ENCODE measurements around the gene MED10. TPM values are rescaled to one million over a fixed set of nuclear protein-coding genes. Genes with fewer than 3 reads are reported as not detected.

Gene MED10
- total and polyA plus RNA-seq, 2 experiments from 2014 or later: 16.0 to 58.1 TPM

GRCh38 chr5:6408260-6408596, 29.9 kb upstream of the MED10 start (continued):
- TF ChIP-seq, protein P1, sequence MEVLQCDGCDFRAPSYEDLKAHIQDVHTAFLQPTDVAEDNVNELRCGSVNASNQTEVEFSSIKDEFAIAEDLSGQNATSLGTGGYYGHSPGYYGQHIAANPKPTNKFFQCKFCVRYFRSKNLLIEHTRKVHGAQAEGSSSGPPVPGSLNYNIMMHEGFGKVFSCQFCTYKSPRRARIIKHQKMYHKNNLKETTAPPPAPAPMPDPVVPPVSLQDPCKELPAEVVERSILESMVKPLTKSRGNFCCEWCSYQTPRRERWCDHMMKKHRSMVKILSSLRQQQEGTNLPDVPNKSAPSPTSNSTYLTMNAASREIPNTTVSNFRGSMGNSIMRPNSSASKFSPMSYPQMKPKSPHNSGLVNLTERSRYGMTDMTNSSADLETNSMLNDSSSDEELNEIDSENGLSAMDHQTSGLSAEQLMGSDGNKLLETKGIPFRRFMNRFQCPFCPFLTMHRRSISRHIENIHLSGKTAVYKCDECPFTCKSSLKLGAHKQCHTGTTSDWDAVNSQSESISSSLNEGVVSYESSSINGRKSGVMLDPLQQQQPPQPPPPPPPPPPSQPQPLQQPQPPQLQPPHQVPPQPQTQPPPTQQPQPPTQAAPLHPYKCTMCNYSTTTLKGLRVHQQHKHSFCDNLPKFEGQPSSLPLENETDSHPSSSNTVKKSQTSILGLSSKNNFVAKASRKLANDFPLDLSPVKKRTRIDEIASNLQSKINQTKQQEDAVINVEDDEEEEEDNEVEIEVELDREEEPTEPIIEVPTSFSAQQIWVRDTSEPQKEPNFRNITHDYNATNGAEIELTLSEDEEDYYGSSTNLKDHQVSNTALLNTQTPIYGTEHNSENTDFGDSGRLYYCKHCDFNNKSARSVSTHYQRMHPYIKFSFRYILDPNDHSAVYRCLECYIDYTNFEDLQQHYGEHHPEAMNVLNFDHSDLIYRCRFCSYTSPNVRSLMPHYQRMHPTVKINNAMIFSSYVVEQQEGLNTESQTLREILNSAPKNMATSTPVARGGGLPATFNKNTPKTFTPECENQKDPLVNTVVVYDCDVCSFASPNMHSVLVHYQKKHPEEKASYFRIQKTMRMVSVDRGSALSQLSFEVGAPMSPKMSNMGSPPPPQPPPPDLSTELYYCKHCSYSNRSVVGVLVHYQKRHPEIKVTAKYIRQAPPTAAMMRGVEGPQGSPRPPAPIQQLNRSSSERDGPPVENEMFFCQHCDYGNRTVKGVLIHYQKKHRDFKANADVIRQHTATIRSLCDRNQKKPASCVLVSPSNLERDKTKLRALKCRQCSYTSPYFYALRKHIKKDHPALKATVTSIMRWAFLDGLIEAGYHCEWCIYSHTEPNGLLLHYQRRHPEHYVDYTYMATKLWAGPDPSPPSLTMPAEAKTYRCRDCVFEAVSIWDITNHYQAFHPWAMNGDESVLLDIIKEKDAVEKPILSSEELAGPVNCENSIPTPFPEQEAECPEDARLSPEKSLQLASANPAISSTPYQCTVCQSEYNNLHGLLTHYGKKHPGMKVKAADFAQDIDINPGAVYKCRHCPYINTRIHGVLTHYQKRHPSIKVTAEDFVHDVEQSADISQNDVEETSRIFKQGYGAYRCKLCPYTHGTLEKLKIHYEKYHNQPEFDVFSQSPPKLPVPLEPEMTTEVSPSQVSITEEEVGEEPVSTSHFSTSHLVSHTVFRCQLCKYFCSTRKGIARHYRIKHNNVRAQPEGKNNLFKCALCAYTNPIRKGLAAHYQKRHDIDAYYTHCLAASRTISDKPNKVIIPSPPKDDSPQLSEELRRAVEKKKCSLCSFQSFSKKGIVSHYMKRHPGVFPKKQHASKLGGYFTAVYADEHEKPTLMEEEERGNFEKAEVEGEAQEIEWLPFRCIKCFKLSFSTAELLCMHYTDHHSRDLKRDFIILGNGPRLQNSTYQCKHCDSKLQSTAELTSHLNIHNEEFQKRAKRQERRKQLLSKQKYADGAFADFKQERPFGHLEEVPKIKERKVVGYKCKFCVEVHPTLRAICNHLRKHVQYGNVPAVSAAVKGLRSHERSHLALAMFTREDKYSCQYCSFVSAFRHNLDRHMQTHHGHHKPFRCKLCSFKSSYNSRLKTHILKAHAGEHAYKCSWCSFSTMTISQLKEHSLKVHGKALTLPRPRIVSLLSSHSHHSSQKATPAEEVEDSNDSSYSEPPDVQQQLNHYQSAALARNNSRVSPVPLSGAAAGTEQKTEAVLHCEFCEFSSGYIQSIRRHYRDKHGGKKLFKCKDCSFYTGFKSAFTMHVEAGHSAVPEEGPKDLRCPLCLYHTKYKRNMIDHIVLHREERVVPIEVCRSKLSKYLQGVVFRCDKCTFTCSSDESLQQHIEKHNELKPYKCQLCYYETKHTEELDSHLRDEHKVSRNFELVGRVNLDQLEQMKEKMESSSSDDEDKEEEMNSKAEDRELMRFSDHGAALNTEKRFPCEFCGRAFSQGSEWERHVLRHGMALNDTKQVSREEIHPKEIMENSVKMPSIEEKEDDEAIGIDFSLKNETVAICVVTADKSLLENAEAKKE (CRISPR knock-in tag; IDR thresholded peaks at IDR 0.05): no peak
- no peak for TF ChIP-seq STAT1 (IDR thresholded peaks at IDR 0.05; ENCODE audit: unreplicated experiment)
- no peak for TF ChIP-seq ZNF114 (CRISPR knock-in tag; IDR thresholded peaks at IDR 0.05)
- TF ChIP-seq, protein P2, sequence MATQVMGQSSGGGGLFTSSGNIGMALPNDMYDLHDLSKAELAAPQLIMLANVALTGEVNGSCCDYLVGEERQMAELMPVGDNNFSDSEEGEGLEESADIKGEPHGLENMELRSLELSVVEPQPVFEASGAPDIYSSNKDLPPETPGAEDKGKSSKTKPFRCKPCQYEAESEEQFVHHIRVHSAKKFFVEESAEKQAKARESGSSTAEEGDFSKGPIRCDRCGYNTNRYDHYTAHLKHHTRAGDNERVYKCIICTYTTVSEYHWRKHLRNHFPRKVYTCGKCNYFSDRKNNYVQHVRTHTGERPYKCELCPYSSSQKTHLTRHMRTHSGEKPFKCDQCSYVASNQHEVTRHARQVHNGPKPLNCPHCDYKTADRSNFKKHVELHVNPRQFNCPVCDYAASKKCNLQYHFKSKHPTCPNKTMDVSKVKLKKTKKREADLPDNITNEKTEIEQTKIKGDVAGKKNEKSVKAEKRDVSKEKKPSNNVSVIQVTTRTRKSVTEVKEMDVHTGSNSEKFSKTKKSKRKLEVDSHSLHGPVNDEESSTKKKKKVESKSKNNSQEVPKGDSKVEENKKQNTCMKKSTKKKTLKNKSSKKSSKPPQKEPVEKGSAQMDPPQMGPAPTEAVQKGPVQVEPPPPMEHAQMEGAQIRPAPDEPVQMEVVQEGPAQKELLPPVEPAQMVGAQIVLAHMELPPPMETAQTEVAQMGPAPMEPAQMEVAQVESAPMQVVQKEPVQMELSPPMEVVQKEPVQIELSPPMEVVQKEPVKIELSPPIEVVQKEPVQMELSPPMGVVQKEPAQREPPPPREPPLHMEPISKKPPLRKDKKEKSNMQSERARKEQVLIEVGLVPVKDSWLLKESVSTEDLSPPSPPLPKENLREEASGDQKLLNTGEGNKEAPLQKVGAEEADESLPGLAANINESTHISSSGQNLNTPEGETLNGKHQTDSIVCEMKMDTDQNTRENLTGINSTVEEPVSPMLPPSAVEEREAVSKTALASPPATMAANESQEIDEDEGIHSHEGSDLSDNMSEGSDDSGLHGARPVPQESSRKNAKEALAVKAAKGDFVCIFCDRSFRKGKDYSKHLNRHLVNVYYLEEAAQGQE (IDR thresholded peaks at IDR 0.05; ENCODE audit: unreplicated experiment): no peak
- no peak for TF ChIP-seq POLR2AphosphoS5 (IDR thresholded peaks at IDR 0.05; ENCODE audit: low read depth)
- no peak for TF ChIP-seq CREB1 (CRISPR knock-in tag; IDR thresholded peaks at IDR 0.05; ENCODE audit: low read depth)
